ENCODE measurements around the gene GFRA1. TPM values are rescaled to one million over a fixed set of nuclear protein-coding genes. Genes with fewer than 3 reads are reported as not detected.

GFRA1 gene
- total RNA-seq, 2 donors from 2014 or later = 1.6 to 3.1 TPM

- Mint-ChIP-seq H3K27me3 (ENCODE audit: insufficient read depth) (peaks cover 14% of the 10 kb centered on the region), H3K36me3 (ENCODE audit: low read depth) (no peaks in the 10 kb centered on the region), H3K4me1 (peaks cover 13% of the 10 kb centered on the region), H3K9me3 (no peaks in the 10 kb centered on the region), H3K4me3 (no peak overlapping the region), H3K27ac (no peak overlapping the region)
- H3K4me3 ChIP-seq (ENCODE audit: low read length) = no peak overlapping the region
- DNase-seq = no peak
- no peaks in the 10 kb centered on the region for H3K9me3 ChIP-seq (ENCODE audit: control insufficient read depth, low read length)
- H3K9ac ChIP-seq (ENCODE audit: extremely low read depth, low read length, poor library complexity, severe bottlenecking) = no peak overlapping the region
- H3K27me3 ChIP-seq (ENCODE audit: control insufficient read depth, insufficient read depth, low read length, poor library complexity, severe bottlenecking) = no peaks in the 10 kb centered on the region
- TF ChIP-seq CTCF (conservative IDR thresholded peaks at IDR 0.05) = no peak
- 93 to 96% methylated on average over 6 of the region's 6 CpGs for WGBS, 2 experiments (ENCODE audit: insufficient coverage in 1 of 2, insufficient read length in 1 of 2)
- H3K4me1 ChIP-seq (ENCODE audit: control insufficient read depth, insufficient read depth, low read length) = peaks cover 3% of the 10 kb centered on the region
- H3K36me3 ChIP-seq (ENCODE audit: control insufficient read depth, insufficient read depth, low read length) = no peaks in the 10 kb centered on the region
- H3K27ac ChIP-seq (ENCODE audit: low read depth, low read length) = no peak overlapping the region
Measured at GRCh38 chr10:116084161-116084560, 188.8 kb downstream of the GFRA1 start.

GRCh38 chr10:116083226-116083762 lies 189.7 kb downstream of the GFRA1 start:
- no peak overlapping the region for H3K4me3 ChIP-seq (ENCODE audit: low read length)

DNA sequence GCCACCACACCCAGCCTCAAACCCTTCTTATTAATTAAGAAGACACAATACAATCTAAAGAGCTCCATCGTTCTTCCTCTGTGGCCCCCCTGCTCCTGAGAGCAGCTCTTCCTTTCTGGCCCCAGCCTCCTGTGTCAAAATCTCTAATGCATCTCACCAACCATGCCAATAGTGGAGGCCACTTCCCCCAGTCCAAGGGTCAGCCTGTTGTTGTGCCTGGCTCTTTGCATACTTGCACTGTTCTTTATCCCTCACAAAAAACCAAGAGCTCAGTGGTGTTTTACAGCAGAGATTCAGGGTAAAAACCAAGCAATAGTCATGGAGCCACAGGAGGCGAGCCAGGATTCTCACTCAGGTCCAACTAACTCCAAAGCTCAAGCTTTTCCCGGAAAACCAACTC lies 190.2 kb downstream of the GFRA1 start:
- WGBS, 2 experiments (ENCODE audit: insufficient coverage in 1 of 2, insufficient read length in 1 of 2) = 71 to 91% methylated on average over 1 to 3 of the region's 3 CpGs
- no peaks in the 10 kb centered on the region for H3K36me3 ChIP-seq (ENCODE audit: control insufficient read depth, insufficient read depth, low read length)
- peaks cover 3% of the 10 kb centered on the region for H3K4me1 ChIP-seq (ENCODE audit: control insufficient read depth, insufficient read depth, low read length)
- H3K9ac ChIP-seq (ENCODE audit: extremely low read depth, low read length, poor library complexity, severe bottlenecking) = no peak overlapping the region
- H3K27me3 ChIP-seq (ENCODE audit: control insufficient read depth, insufficient read depth, low read length, poor library complexity, severe bottlenecking) = no peaks in the 10 kb centered on the region
- Mint-ChIP-seq H3K27ac (no peak overlapping the region), H3K36me3 (ENCODE audit: low read depth) (no peaks in the 10 kb centered on the region), H3K9me3 (no peaks in the 10 kb centered on the region), H3K4me1 (peaks cover 13% of the 10 kb centered on the region), H3K4me3 (no peak overlapping the region), H3K27me3 (ENCODE audit: insufficient read depth) (peaks cover 11% of the 10 kb centered on the region)
- no peak overlapping the region for H3K27ac ChIP-seq (ENCODE audit: low read depth, low read length)
- H3K4me3 ChIP-seq (ENCODE audit: low read length) = no peak overlapping the region
- DNase-seq = no peak
- TF ChIP-seq CTCF (conservative IDR thresholded peaks at IDR 0.05) = no peak
- no peaks in the 10 kb centered on the region for H3K9me3 ChIP-seq (ENCODE audit: control insufficient read depth, low read length)

More at GRCh38 chr10:116083226-116083762, 189.7 kb downstream of the GFRA1 start:
- H3K9me3 ChIP-seq (ENCODE audit: control insufficient read depth, low read length) = no peaks in the 10 kb centered on the region
- H3K27ac ChIP-seq (ENCODE audit: low read depth, low read length) = no peak overlapping the region
- H3K27me3 Mint-ChIP-seq (ENCODE audit: insufficient read depth) = peaks cover 14% of the 10 kb centered on the region
- TF ChIP-seq CTCF (conservative IDR thresholded peaks at IDR 0.05) = no peak
- 87 to 93% methylated on average over 4 to 8 of the region's 8 CpGs for WGBS, 2 experiments (ENCODE audit: insufficient coverage in 1 of 2, insufficient read length in 1 of 2)
- no peak overlapping the region for H3K4me3 Mint-ChIP-seq
- H3K9ac ChIP-seq (ENCODE audit: extremely low read depth, low read length, poor library complexity, severe bottlenecking) = no peak overlapping the region
- peaks cover 3% of the 10 kb centered on the region for H3K4me1 ChIP-seq (ENCODE audit: control insufficient read depth, insufficient read depth, low read length)
- no peaks in the 10 kb centered on the region for H3K27me3 ChIP-seq (ENCODE audit: control insufficient read depth, insufficient read depth, low read length, poor library complexity, severe bottlenecking)
- H3K36me3 ChIP-seq (ENCODE audit: control insufficient read depth, insufficient read depth, low read length) = no peaks in the 10 kb centered on the region
- H3K36me3 Mint-ChIP-seq (ENCODE audit: low read depth) = no peaks in the 10 kb centered on the region
- peaks cover 13% of the 10 kb centered on the region for H3K4me1 Mint-ChIP-seq
- no peaks in the 10 kb centered on the region for H3K9me3 Mint-ChIP-seq
- DNase-seq = no peak
- no peak overlapping the region for H3K27ac Mint-ChIP-seq
